HepG2 (cell line): ENCODE results near the gene HEXD. TPM values are rescaled to one million over a fixed set of nuclear protein-coding genes. Genes with fewer than 3 reads are reported as not detected.

ENCODE experiments used
- CBFB ChIP-seq: sonication (generic); formaldehyde crosslinking; IDR thresholded peaks from 2 replicates; pipeline ENCODE4 v1.4.0; 2020; ENCODE audit warnings: missing genetic modification reagents
- CBX1 ChIP-seq: IDR thresholded peaks from one replicate; pipeline ENCODE4 v1.6.1; 2016; ENCODE audit warnings: antibody characterized with exemption, low read depth
- CENPX ChIP-seq: sonication (generic); formaldehyde crosslinking; IDR thresholded peaks from 2 replicates; pipeline ENCODE4 v1.9.0; 2021; ENCODE audit warnings: mild to moderate bottlenecking, missing genetic modification reagents, moderate library complexity
- HNRNPLL ChIP-seq: fragments of 200-400 bp; formaldehyde crosslinking; IDR thresholded peaks from 2 replicates; pipeline ENCODE4 v1.6.1; 2017; ENCODE audit warnings: mild to moderate bottlenecking, low read depth, low read length; ENCODE audit not compliant: poor library complexity, severe bottlenecking
- HOMEZ ChIP-seq: IDR thresholded peaks from 2 replicates; pipeline ENCODE4 v1.6.1; 2016; ENCODE audit warnings: low read depth
- KAT8 ChIP-seq: IDR thresholded peaks from 2 replicates; pipeline ENCODE4 v1.6.1; 2016; ENCODE audit warnings: missing genetic modification reagents, missing compliant biosample characterization
- REL ChIP-seq: sonication (generic); formaldehyde crosslinking; conservative IDR thresholded peaks from 2 replicates; pipeline ENCODE4 v1.8.0; 2022; ENCODE audit warnings: mild to moderate bottlenecking, missing genetic modification reagents, moderate library complexity
- SALL1 ChIP-seq: sonication (generic); formaldehyde crosslinking; IDR thresholded peaks from 2 replicates; pipeline ENCODE4 v1.8.0; 2022; ENCODE audit warnings: mild to moderate bottlenecking, missing genetic modification reagents
- SMYD3 ChIP-seq: sonication (generic); formaldehyde crosslinking; IDR thresholded peaks from 2 replicates; pipeline ENCODE4 v1.8.1; 2023; ENCODE audit warnings: mild to moderate bottlenecking, missing genetic modification reagents
- SP1 ChIP-seq, 2 experiments: fragments of 450-650 bp in 1 of 2; sonication (generic) in 1 of 2; formaldehyde crosslinking in 1 of 2; IDR thresholded peaks; 2 replicates each; pipeline versions ENCODE4 v1.4.0 to v1.6.1; 2016 to 2020; ENCODE audit warnings: missing genetic modification reagents in 1 of 2
- SP2 ChIP-seq: sonication (generic); formaldehyde crosslinking; IDR thresholded peaks from 2 replicates; pipeline ENCODE4 v1.5.1; 2020; ENCODE audit warnings: mild to moderate bottlenecking, missing genetic modification reagents
- SRSF9 ChIP-seq: fragments of 200-400 bp; formaldehyde crosslinking; IDR thresholded peaks from 2 replicates; pipeline ENCODE4 v1.6.1; 2018; ENCODE audit warnings: borderline replicate concordance, mild to moderate bottlenecking, low read depth, low read length; ENCODE audit not compliant: insufficient read depth, poor library complexity, severe bottlenecking
- TCF7 ChIP-seq: sonication (generic); IDR thresholded peaks from 2 replicates; pipeline ENCODE4 v1.6.1; 2016; ENCODE audit warnings: antibody characterized with exemption, low read depth
- TCF7L2 ChIP-seq: IDR thresholded peaks from 2 replicates; pipeline ENCODE4 v1.6.1; 2011; ENCODE audit warnings: mild to moderate bottlenecking, low read depth, low read length, moderate library complexity
- XRCC5 ChIP-seq: fragments of 200-400 bp; formaldehyde crosslinking; optimal IDR thresholded peaks from 2 replicates; pipeline ENCODE3; 2017; ENCODE audit warnings: mild to moderate bottlenecking, low read length
- ZNF382 ChIP-seq: sonication (generic); formaldehyde crosslinking; IDR thresholded peaks from 2 replicates; pipeline ENCODE4 v1.5.0; 2020; ENCODE audit warnings: missing genetic modification reagents, mild to moderate bottlenecking, borderline replicate concordance
- ZNF503 ChIP-seq: sonication (generic); formaldehyde crosslinking; IDR thresholded peaks from 2 replicates; pipeline ENCODE4 v1.4.0; 2020; ENCODE audit warnings: missing genetic modification reagents
- ZNF772 ChIP-seq: sonication (generic); formaldehyde crosslinking; IDR thresholded peaks from 2 replicates; pipeline ENCODE4 v1.5.0; 2020; ENCODE audit warnings: mild to moderate bottlenecking, missing genetic modification reagents
- ZNF773 ChIP-seq: sonication (generic); formaldehyde crosslinking; IDR thresholded peaks from 2 replicates; pipeline ENCODE4 v1.4.0; 2020; ENCODE audit warnings: missing genetic modification reagents, borderline replicate concordance
- ZNF850 ChIP-seq: sonication (generic); formaldehyde crosslinking; conservative IDR thresholded peaks from 2 replicates; pipeline ENCODE4 v1.9.0; 2021; ENCODE audit warnings: mild to moderate bottlenecking, missing genetic modification reagents
- ZSCAN9 ChIP-seq: IDR thresholded peaks from 2 replicates; pipeline ENCODE4 v1.6.1; 2016; ENCODE audit warnings: borderline replicate concordance
- polyA plus RNA-seq, 8 experiments: library from polyadenylated mRNA; depleted of rRNA in 3 of 8; stranded (reverse) in 7 of 8; unstranded in 1 of 8; fragments of >200 nt; fragmentation: Illumina TruSeq in 4 of 8; extraction: Trizol in 4 of 8; gene quantifications; 2 replicates each; pipeline versions ENCODE4 v1.2.1 to v1.2.3, GENCODE V29; 2011 to 2016; ENCODE audit warnings: low read depth in 4 of 8, missing spikeins in 1 of 8, mixed read lengths in 1 of 8; ENCODE audit not compliant: insufficient read depth in 1 of 8
- total RNA-seq, 5 experiments: library from RNA; depleted of rRNA; stranded (reverse); fragments of >200 nt; fragmentation: Illumina TruSeq; extraction: Trizol; gene quantifications; 2 replicates each; pipeline ENCODE4 v1.2.3, GENCODE V29; 2016; ENCODE audit warnings: low read depth in 1 of 5

The HEXD gene
- total and polyA plus RNA-seq, 2 of the 13 experiments (the other 11 are each of a cell fraction or from before 2014, with no cell fraction given): 22.3 to 41.8 TPM

GRCh38 chr17:82418001-82418986, at the start of gene HEXD, which contains the start of gene OGFOD3 (continued):
- TF ChIP-seq TCF7L2: no peak
- peak; percentile 84 for TF ChIP-seq CBX1
- no peak for TF ChIP-seq ZNF772 (CRISPR knock-in tag)
- TF ChIP-seq ZSCAN9 (CRISPR knock-in tag): no peak; the same call in 1 of the 2 replicates
- TF ChIP-seq SP1 (IDR thresholded peaks at IDR 0.05): no peak
- peak; percentile 97 for TF ChIP-seq SP1 (CRISPR knock-in tag; IDR thresholded peaks at IDR 0.05)
- peak; percentile 88 for TF ChIP-seq SALL1 (CRISPR knock-in tag)
- TF ChIP-seq CBFB (CRISPR knock-in tag): no peak; the same call in 1 of the 2 replicates
- 0 out of 2 replicates have a peak, but pooled peaks have one; percentile 66 for TF ChIP-seq ZNF773 (CRISPR knock-in tag)
- TF ChIP-seq XRCC5: peak; percentile 99
- TF ChIP-seq HOMEZ (CRISPR knock-in tag): no peak
- peak; percentile 64; the same call in 1 of the 2 replicates for TF ChIP-seq SP2 (CRISPR knock-in tag)
- TF ChIP-seq ZNF503 (CRISPR knock-in tag): no peak
- no peak for TF ChIP-seq TCF7
- TF ChIP-seq KAT8 (CRISPR knock-in tag): peak; percentile 15; the same call in 1 of the 2 replicates
- no peak for TF ChIP-seq ZNF382 (CRISPR knock-in tag)
- TF ChIP-seq SMYD3 (CRISPR knock-in tag): peak; percentile 87
- TF ChIP-seq ZNF850 (CRISPR knock-in tag): 0 out of 2 replicates have a peak, but pooled peaks have one; percentile 25
- no peak for TF ChIP-seq CENPX (CRISPR knock-in tag)
- TF ChIP-seq HNRNPLL: peak; percentile 66
- 0 out of 2 replicates have a peak, but pooled peaks have one; percentile 50 for TF ChIP-seq REL
- TF ChIP-seq SRSF9: no peak
